ENCODE measurements around the gene CDKN1C. TPM values are rescaled to one million over a fixed set of nuclear protein-coding genes. Genes with fewer than 3 reads are reported as not detected.

Gene CDKN1C
- total RNA-seq, 1 donor from 2014 or later, result 2.0 TPM

- peaks cover 17% of the 10 kb centered on the region for H3K4me1 Mint-ChIP-seq
- H3K36me3 Mint-ChIP-seq (ENCODE audit: low read depth), result no peaks in the 10 kb centered on the region
- DNase-seq, result peak; percentile 86
- H3K4me3 Mint-ChIP-seq, result peak overlapping the region; percentile 90
- H3K27me3 Mint-ChIP-seq, result no peaks in the 10 kb centered on the region
- no peaks in the 10 kb centered on the region for H3K9me3 Mint-ChIP-seq
- H3K27ac Mint-ChIP-seq, result peak overlapping the region; percentile 80
- intact Hi-C loops (cut with micrococcal nuclease), result loop anchor here (1.0 to 5.0 kb wide), 4 partner anchors 99 to 465 kb away; partner anchors contain the start of gene NAP1L4
These were observed 7.5 kb upstream of the CDKN1C start for GRCh38 chr11:2892967-2893528.

- intact Hi-C loops (cut with micrococcal nuclease), result loop anchor here (1.0 to 5.0 kb wide), 4 partner anchors 100 to 464 kb away; partner anchors contain the start of gene NAP1L4
- Mint-ChIP-seq H3K36me3 (ENCODE audit: low read depth) (no peaks in the 10 kb centered on the region), H3K4me1 (peaks cover 12% of the 10 kb centered on the region), H3K27me3 (peaks cover 1% of the 10 kb centered on the region), H3K4me3 (peak overlapping the region; percentile 90), H3K9me3 (no peaks in the 10 kb centered on the region), H3K27ac (peak overlapping the region; percentile 80)
- DNase-seq, result peak; percentile 90
These were observed 6.8 kb upstream of the CDKN1C start for GRCh38 chr11:2892215-2892966.

GRCh38 chr11:2891326-2892214 lies 6.0 kb upstream of the CDKN1C start:
- Mint-ChIP-seq H3K4me3 (peak overlapping the region; percentile 90), H3K4me1 (peaks cover 14% of the 10 kb centered on the region), H3K27ac (peak overlapping the region; percentile 80), H3K9me3 (no peaks in the 10 kb centered on the region), H3K36me3 (ENCODE audit: low read depth) (no peaks in the 10 kb centered on the region), H3K27me3 (peaks cover 8% of the 10 kb centered on the region)
- intact Hi-C loops (cut with micrococcal nuclease), result loop anchor here (1.0 to 5.0 kb wide), 4 partner anchors 101 to 463 kb away; partner anchors contain the start of gene NAP1L4
- no peak for DNase-seq

- peaks cover 10% of the 10 kb centered on the region for H3K27me3 Mint-ChIP-seq
- intact Hi-C loops (cut with micrococcal nuclease), result loop anchor here (5.0 kb wide), 2 partner anchors 102 to 202 kb away; partner anchors contain the start of gene NAP1L4
- no peak overlapping the region for H3K27ac Mint-ChIP-seq
- no peak overlapping the region for H3K4me3 Mint-ChIP-seq
- no peaks in the 10 kb centered on the region for H3K9me3 Mint-ChIP-seq
- no peaks in the 10 kb centered on the region for H3K36me3 Mint-ChIP-seq (ENCODE audit: low read depth)
- peak; percentile 57 for DNase-seq
- peaks cover 14% of the 10 kb centered on the region for H3K4me1 Mint-ChIP-seq
These were observed 5.1 kb upstream of the CDKN1C start for GRCh38 chr11:2890466-2891294.

GRCh38 chr11:2889362-2890273 lies 4.0 kb upstream of the CDKN1C start:
- Mint-ChIP-seq H3K9me3 (no peaks in the 10 kb centered on the region), H3K36me3 (ENCODE audit: low read depth) (no peaks in the 10 kb centered on the region), H3K4me1 (peaks cover 16% of the 10 kb centered on the region), H3K27ac (no peak overlapping the region), H3K4me3 (no peak overlapping the region), H3K27me3 (peaks cover 12% of the 10 kb centered on the region)
- peak; percentile 56 for DNase-seq
- intact Hi-C loops (cut with micrococcal nuclease), result loop anchor here (5.0 to 10.0 kb wide), 5 partner anchors 103 to 625 kb away; partner anchors contain the start of genes NAP1L4 and TRPM5

- intact Hi-C loops (cut with micrococcal nuclease), result loop anchor here (1.0 to 10.0 kb wide), 5 partner anchors 184 to 624 kb away; partner anchors contain the start of gene TRPM5
- no peak overlapping the region for H3K27ac Mint-ChIP-seq
- no peaks in the 10 kb centered on the region for H3K36me3 Mint-ChIP-seq (ENCODE audit: low read depth)
- peaks cover 16% of the 10 kb centered on the region for H3K4me1 Mint-ChIP-seq
- H3K4me3 Mint-ChIP-seq, result no peak overlapping the region
- H3K27me3 Mint-ChIP-seq, result peaks cover 13% of the 10 kb centered on the region
- H3K9me3 Mint-ChIP-seq, result no peaks in the 10 kb centered on the region
- DNase-seq, result peak; percentile 96
These were observed 2.8 kb upstream of the CDKN1C start for GRCh38 chr11:2888266-2888968.

GRCh38 chr11:2887515-2888195 lies 2.1 kb upstream of the CDKN1C start:
- no peak for DNase-seq
- intact Hi-C loops (cut with micrococcal nuclease), result loop anchor here (1.0 to 10.0 kb wide), 6 partner anchors 43 to 623 kb away; partner anchors contain the start of gene TRPM5
- H3K4me1 Mint-ChIP-seq, result peaks cover 13% of the 10 kb centered on the region
- no peak overlapping the region for H3K27ac Mint-ChIP-seq
- no peaks in the 10 kb centered on the region for H3K36me3 Mint-ChIP-seq (ENCODE audit: low read depth)
- peaks cover 20% of the 10 kb centered on the region for H3K27me3 Mint-ChIP-seq
- H3K9me3 Mint-ChIP-seq, result no peaks in the 10 kb centered on the region
- no peak overlapping the region for H3K4me3 Mint-ChIP-seq

GRCh38 chr11:2886936-2887335 lies 1.4 kb upstream of the CDKN1C start:
- H3K4me3 Mint-ChIP-seq, result peak overlapping the region; percentile 48
- H3K36me3 Mint-ChIP-seq (ENCODE audit: low read depth), result no peaks in the 10 kb centered on the region

GRCh38 chr11:2886191-2886894 lies 768 bp upstream of the CDKN1C start:
- Mint-ChIP-seq H3K4me3 (peak overlapping the region; percentile 48), H3K27me3 (peaks cover 29% of the 10 kb centered on the region), H3K9me3 (no peaks in the 10 kb centered on the region), H3K36me3 (ENCODE audit: low read depth) (no peaks in the 10 kb centered on the region), H3K4me1 (peaks cover 5% of the 10 kb centered on the region), H3K27ac (no peak overlapping the region)
- DNase-seq, result peak; percentile 71
- intact Hi-C loops (cut with micrococcal nuclease), result loop anchor here (2.0 to 10.0 kb wide), 4 partner anchors 44 to 622 kb away; partner anchors contain the start of gene TRPM5

More at GRCh38 chr11:2886936-2887335, 1.4 kb upstream of the CDKN1C start:
- Mint-ChIP-seq H3K4me1 (peaks cover 10% of the 10 kb centered on the region), H3K27me3 (peaks cover 27% of the 10 kb centered on the region), H3K27ac (no peak overlapping the region), H3K9me3 (no peaks in the 10 kb centered on the region)
- no peak for DNase-seq
- intact Hi-C loops (cut with micrococcal nuclease), result loop anchor here (2.0 to 10.0 kb wide), 4 partner anchors 44 to 622 kb away; partner anchors contain the start of gene TRPM5

- Mint-ChIP-seq H3K36me3 (ENCODE audit: low read depth) (no peaks in the 10 kb centered on the region), H3K27ac (peak overlapping the region; percentile 17), H3K9me3 (no peaks in the 10 kb centered on the region), H3K4me3 (peak overlapping the region; percentile 89), H3K4me1 (peaks cover 5% of the 10 kb centered on the region), H3K27me3 (peaks cover 38% of the 10 kb centered on the region)
- DNase-seq, result peak; percentile 79
- intact Hi-C loops (cut with micrococcal nuclease), result loop anchor here (5.0 to 10.0 kb wide), 3 partner anchors 180 to 620 kb away; partner anchors contain the start of gene TRPM5
These were observed 428 bp downstream of the CDKN1C start for GRCh38 chr11:2885017-2885677.

Measured in activated CD4-positive, alpha-beta T cell treated with anti-CD3 and anti-CD28 coated beads, Interleukin-2, amount 10 ng/mL, durations not matched to agents 24 days and 14 days (primary cell).